HL-60 (cell line): ENCODE measurements around the gene LRRC71.

Experiments used
- DNase-seq, 2 experiments: peaks; one replicate each; pipeline ENCODE4 v3.0.0-alpha.2; 2010 to 2020; ENCODE audit warnings: low read depth in 1 of 2, low spot score in 1 of 2
- H3K27ac ChIP-seq: fragments of 250-450 bp; sonication (Bioruptor Pico); replicated peaks from 2 replicates; pipeline ENCODE4 v1.5.1; 2020; ENCODE audit warnings: mild to moderate bottlenecking, moderate library complexity
- H3K27me3 ChIP-seq: fragments of 250-450 bp; sonication (Bioruptor Pico); 2 replicates; pipeline ENCODE4 v1.5.1; 2021; ENCODE audit warnings: mild to moderate bottlenecking, moderate library complexity; ENCODE audit not compliant: insufficient read depth, poor library complexity, severe bottlenecking
- H3K4me3 ChIP-seq: replicated peaks from 2 replicates; pipeline ENCODE4 v1.5.1; 2011; ENCODE audit warnings: mild to moderate bottlenecking, control low read depth, low read length; ENCODE audit not compliant: insufficient read depth
- CTCF ChIP-seq: IDR thresholded peaks from one replicate; pipeline ENCODE4 v1.5.1; 2011; ENCODE audit warnings: low read length, control low read depth, inconsistent platforms; ENCODE audit not compliant: insufficient read depth
- GABPA ChIP-seq: IDR thresholded peaks from 2 replicates; pipeline ENCODE4 v1.6.1; 2012; ENCODE audit warnings: low read depth
- POLR2AphosphoS5 ChIP-seq: IDR thresholded peaks from 2 replicates; pipeline ENCODE4 v1.6.1; 2012; ENCODE audit warnings: low read depth
- SPI1 ChIP-seq: IDR thresholded peaks from 2 replicates; pipeline ENCODE4 v1.6.1; 2012; ENCODE audit warnings: low read depth, mild to moderate bottlenecking, borderline replicate concordance
- TF ChIP-seq, protein P1 (sequence below): IDR thresholded peaks from 2 replicates; pipeline ENCODE4 v1.6.1; 2012; ENCODE audit warnings: low read depth; ENCODE audit not compliant: insufficient replicate concordance

LRRC71 gene

GRCh38 chr1:156897078-156897825, 23.2 kb upstream of the LRRC71 start:
- DNase-seq: no peak
- Histone ChIP-seq H3K27me3 (peaks cover 24% of the 10 kb centered on the region), H3K27ac (no peak overlapping the region), H3K4me3 (no peak overlapping the region)
- TF ChIP-seq, protein P1, sequence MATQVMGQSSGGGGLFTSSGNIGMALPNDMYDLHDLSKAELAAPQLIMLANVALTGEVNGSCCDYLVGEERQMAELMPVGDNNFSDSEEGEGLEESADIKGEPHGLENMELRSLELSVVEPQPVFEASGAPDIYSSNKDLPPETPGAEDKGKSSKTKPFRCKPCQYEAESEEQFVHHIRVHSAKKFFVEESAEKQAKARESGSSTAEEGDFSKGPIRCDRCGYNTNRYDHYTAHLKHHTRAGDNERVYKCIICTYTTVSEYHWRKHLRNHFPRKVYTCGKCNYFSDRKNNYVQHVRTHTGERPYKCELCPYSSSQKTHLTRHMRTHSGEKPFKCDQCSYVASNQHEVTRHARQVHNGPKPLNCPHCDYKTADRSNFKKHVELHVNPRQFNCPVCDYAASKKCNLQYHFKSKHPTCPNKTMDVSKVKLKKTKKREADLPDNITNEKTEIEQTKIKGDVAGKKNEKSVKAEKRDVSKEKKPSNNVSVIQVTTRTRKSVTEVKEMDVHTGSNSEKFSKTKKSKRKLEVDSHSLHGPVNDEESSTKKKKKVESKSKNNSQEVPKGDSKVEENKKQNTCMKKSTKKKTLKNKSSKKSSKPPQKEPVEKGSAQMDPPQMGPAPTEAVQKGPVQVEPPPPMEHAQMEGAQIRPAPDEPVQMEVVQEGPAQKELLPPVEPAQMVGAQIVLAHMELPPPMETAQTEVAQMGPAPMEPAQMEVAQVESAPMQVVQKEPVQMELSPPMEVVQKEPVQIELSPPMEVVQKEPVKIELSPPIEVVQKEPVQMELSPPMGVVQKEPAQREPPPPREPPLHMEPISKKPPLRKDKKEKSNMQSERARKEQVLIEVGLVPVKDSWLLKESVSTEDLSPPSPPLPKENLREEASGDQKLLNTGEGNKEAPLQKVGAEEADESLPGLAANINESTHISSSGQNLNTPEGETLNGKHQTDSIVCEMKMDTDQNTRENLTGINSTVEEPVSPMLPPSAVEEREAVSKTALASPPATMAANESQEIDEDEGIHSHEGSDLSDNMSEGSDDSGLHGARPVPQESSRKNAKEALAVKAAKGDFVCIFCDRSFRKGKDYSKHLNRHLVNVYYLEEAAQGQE: no peak
- TF ChIP-seq SPI1 (no peak), CTCF (no peak), GABPA (no peak), POLR2AphosphoS5 (no peak)

GRCh38 chr1:156898161-156898566, 22.3 kb upstream of the LRRC71 start:
- Histone ChIP-seq H3K4me3 (no peak overlapping the region), H3K27me3 (peaks cover 20% of the 10 kb centered on the region), H3K27ac (no peak overlapping the region)
- TF ChIP-seq POLR2AphosphoS5 (no peak), SPI1 (peak; percentile 57; the same call in 1 of the 2 replicates)
- peak in 1 of 2 experiments; percentile 61 for DNase-seq

DNA sequence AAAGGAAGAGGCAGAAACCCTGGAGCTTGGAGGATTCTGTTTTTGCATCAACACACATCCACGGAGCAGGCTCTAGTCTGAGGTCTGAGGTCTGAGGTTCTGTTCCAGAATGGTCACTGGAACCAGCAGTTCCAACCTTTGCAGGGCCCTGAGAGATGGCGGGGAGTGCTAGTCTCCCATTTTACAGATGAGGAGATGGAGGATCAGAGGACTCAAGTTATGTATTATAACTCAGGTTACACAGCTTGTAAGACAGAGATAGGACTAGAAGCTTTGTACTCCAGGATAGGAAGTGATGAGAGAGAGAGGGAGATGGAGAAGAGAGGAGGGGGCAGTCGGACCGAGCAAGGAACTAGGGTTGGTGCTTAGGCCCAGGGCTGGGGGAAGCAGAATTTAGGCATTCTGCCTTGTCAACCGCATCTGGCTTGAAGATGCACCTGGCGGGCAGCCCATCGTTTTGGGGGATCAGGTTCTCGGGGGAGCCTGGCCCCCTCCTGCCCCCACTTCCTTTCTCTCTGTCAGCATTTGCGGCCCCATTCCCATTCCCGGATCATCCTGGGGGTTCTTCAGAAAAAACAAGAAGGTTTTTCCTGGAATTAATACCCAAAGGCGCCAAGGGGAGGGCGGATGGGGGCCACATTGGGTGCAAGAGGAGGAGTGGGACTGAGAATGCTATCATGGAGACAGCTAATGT, 21.3 kb upstream of the LRRC71 start:
- TF ChIP-seq SPI1: no peak
- TF ChIP-seq POLR2AphosphoS5: no peak
- TF ChIP-seq, protein P1: no peak
- TF ChIP-seq GABPA: no peak
- TF ChIP-seq CTCF: no peak
- DNase-seq: no peak
- H3K27ac ChIP-seq: no peak overlapping the region

DNA sequence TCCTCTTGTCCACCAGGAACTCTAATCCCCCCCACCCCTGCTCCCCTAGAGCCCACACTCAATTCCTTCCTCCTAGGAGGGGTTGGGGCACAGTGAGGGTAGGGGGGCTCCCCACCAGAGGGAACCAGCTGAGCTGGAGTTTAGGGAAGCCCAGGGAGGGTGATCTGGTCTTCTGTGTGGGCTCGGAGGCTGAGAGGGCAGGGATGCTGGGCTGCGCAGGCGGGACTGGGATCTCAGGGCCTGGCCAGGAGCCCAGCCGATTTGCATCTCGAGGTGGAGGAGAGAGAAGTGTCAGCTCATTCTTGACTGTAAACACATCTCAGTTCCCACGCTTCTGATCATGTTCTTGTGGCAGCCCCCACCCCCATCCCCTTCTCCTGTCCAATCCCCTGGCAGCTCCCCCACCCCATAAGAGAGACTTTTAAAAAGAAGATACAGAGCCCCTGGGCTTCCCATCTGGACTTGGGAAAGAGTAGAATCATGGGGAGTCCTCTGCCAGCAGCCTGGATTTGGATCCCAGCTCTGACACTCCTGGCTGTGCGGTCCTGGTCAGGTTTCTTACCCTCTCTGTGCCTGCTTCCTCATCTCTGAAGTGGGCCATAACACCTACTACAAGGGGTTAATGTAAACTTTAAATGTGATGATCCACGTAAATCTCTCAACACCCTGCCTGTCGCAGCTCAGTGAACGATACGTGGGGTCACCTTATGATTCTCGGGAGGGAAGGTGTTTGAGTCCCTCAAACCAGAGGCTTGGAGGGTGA, 20.3 kb upstream of the LRRC71 start:
- no peak overlapping the region for H3K4me3 ChIP-seq
- H3K27ac ChIP-seq: no peak overlapping the region
- H3K27me3 ChIP-seq: peaks cover 6% of the 10 kb centered on the region
- DNase-seq: no peak
- TF ChIP-seq, protein P1: no peak

More for the DNA sequence above, 21.3 kb upstream of the LRRC71 start:
- Histone ChIP-seq H3K4me3 (no peak overlapping the region), H3K27me3 (peaks cover 13% of the 10 kb centered on the region)
